ENCODE data around the gene CSF1.
"Not testable (repeated sequence)": the region's sequence is repeated elsewhere in the genome, so short reads cannot be mapped to it uniquely, and the experiment has no call there.

CSF1 gene

GRCh38 chr1:109920391-109920790, 9.7 kb downstream of the CSF1 start:
- DNase-seq, result not testable (repeated sequence)

GRCh38 chr1:109922326-109922725, 11.7 kb downstream of the CSF1 start:
- DNase-seq, result no peak

- DNase-seq, result peak in 1 of 2 experiments; percentile 39
Observed at GRCh38 chr1:109923131-109923945, 12.7 kb downstream of the CSF1 start.

- no peak for DNase-seq
Observed at GRCh38 chr1:109923946-109924275, 13.3 kb downstream of the CSF1 start.

DNA sequence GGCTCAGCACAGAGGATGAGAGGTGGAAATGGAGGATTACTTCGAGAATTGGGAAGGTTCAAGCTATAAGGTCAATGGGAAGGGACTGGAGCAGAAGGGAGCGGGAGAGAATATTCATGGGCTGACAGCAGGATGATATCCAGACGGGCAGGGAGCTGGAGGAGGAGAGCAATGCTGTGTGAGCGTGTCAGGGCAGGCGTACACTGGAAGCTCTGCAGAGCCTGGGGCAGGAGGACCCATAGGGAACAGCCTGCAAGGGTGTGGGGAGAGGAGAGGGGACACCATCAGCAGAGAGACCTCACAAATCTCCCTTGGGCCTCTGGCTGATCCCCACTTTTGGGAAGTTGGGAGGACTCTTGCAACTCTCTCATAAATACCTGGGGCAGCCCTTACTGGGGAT, 13.7 kb downstream of the CSF1 start:
- DNase-seq, result no peak

DNA sequence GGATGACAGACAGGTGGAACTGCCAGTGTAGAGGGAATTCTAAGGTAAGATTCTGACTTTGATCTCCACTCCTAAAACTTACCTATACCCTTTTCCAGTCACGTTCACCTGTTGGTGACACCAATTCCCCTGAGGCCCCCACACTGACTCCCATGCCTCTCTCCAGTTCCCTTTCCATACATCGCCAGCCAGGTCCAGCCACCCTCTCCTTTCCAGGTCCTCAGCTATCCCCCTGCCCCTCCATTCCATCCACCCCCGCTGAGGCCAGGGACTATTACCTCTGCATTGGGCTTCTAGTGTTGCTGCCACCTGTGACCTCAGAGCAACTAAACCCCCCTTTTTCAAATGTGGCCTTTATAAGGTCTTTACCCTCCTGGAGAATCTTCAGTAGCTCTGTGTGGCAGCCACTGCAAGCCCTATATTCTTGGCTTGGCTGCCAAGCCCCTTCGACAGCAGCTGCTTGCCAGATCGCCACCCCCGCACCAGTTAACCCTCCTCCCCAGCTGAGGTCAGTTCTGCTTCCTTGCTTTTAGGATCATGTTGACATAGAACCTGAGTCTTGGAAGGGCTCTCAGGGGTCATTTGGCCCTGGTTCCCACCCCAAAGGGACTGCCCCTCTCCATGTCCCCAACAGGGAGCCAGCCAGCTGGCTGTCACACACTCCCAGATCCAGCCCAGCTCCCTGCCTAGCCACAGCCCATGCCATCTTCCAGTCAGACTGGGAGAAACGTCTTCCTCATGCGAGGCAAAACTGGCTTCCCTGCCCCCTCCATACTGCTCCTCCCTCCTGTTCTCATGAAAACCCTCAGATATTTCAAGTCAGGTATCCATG, 14.7 kb downstream of the CSF1 start:
- no peak for DNase-seq

DNA sequence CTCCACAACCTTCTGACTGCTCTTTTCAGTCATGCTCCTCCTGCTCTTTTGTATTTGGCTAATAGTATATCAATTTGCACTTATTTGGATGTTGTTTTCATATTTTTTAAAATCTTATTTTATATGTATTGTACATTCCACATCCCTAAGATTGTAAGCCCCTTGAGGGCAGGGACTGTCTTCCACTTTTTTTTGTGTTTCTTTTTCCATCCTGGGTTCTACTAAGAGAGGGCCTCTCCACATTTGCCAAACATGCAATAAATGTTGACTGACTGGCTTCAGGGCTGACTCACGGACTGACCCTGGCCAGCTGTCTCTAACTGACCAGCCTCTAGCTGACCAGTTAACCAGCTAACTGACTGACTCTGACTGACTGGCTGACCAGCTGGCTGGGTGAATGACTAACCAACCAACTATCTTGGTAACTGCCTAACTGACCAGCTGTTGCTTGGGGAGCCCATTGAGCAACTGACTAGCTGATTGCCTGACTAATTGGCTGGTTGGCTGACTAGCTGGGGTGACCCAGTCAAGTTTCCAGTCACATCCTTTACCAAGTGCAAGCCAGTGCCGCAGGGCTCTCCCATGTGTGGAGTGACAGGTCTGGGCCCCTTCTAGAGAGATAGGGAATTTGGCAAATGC, 16.1 kb downstream of the CSF1 start:
- no peak for DNase-seq

GRCh38 chr1:109927356-109927755, 16.7 kb downstream of the CSF1 start:
- no peak for DNase-seq

- no peak for DNase-seq
Observed at GRCh38 chr1:109927911-109928321, 17.3 kb downstream of the CSF1 start.

DNA sequence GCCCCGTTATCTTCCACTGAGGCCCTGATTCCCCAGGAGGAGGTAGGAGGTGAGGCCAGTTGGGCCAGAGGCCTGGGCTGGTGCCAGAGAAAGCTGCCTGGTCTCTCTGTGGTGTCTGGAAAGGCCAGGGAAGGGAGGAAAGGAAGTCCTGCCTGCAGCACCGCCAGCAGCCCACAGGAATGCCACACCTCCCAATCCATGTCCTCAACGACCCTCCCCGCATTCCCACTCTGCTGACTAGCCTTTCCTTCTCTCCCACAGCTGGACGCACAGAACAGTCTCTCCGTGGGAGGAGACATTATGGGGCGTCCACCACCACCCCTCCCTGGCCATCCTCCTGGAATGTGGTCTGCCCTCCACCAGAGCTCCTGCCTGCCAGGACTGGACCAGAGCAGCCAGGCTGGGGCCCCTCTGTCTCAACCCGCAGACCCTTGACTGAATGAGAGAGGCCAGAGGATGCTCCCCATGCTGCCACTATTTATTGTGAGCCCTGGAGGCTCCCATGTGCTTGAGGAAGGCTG, 18.0 kb downstream of the CSF1 start:
- no peak for DNase-seq

DNA sequence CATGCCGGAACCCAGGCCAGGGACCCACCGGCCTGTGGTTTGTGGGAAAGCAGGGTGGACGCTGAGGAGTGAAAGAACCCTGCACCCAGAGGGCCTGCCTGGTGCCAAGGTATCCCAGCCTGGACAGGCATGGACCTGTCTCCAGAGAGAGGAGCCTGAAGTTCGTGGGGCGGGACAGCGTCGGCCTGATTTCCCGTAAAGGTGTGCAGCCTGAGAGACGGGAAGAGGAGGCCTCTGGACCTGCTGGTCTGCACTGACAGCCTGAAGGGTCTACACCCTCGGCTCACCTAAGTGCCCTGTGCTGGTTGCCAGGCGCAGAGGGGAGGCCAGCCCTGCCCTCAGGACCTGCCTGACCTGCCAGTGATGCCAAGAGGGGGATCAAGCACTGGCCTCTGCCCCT, 18.5 kb downstream of the CSF1 start:
- no peak for DNase-seq

DNA sequence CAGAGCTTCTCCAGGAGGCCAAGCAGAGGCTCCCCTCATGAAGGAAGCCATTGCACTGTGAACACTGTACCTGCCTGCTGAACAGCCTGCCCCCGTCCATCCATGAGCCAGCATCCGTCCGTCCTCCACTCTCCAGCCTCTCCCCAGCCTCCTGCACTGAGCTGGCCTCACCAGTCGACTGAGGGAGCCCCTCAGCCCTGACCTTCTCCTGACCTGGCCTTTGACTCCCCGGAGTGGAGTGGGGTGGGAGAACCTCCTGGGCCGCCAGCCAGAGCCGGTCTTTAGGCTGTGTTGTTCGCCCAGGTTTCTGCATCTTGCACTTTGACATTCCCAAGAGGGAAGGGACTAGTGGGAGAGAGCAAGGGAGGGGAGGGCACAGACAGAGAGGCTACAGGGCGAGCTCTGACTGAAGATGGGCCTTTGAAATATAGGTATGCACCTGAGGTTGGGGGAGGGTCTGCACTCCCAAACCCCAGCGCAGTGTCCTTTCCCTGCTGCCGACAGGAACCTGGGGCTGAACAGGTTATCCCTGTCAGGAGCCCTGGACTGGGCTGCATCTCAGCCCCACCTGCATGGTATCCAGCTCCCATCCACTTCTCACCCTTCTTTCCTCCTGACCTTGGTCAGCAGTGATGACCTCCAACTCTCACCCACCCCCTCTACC, 19.1 kb downstream of the CSF1 start:
- no peak for DNase-seq

- DNase-seq, result no peak
Observed at GRCh38 chr1:109930252-109930993, 19.8 kb downstream of the CSF1 start.

- DNase-seq, result no peak
Observed at GRCh38 chr1:109931189-109931731, 20.6 kb downstream of the CSF1 start.

DNA sequence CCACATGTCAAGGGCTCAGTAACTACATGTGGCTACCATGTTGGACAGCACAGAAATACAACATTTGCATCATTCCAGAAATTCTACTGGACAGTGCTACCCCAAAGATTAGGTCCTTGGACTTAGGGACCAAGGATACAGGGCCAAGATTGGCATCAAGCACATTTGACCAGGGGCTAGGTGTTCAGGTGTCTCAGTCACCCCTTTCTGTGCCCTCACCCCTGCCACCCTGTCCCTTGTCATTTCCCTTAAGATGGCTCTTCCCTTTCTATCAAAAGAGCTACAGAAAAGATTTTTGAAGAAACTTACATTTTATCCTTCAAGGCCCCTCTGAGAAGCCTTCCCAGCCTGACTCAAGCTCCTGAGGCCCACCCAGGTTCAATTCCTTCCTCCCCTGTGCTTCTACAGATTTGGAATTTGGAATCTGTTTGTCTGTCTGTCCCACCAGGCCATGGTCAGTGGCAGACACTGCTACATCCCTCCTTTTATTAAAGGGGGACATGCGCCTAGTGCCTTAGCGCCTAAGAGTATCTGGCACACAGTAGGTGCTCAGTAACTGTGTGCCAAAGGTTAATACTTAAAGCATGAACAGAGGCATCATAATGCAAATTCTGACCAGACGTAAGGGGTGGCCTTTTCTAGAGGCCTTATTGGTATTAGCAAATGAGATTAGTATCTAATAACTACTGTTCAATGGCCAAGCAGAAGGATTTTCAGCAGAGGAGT, 21.4 kb downstream of the CSF1 start:
- no peak for DNase-seq

- DNase-seq, result no peak
Observed at GRCh38 chr1:109932679-109933078, 22.0 kb downstream of the CSF1 start.

GRCh38 chr1:109933856-109934711, 23.4 kb downstream of the CSF1 start:
- no peak for DNase-seq

- DNase-seq, result no peak
Observed at GRCh38 chr1:109935451-109935900, 24.8 kb downstream of the CSF1 start.

GRCh38 chr1:109937738-109938137, 27.1 kb downstream of the CSF1 start:
- DNase-seq, result no peak

- no peak for DNase-seq
Observed at GRCh38 chr1:109938556-109938955, 27.9 kb downstream of the CSF1 start.

All from NCI-H446 (cell line).